Measurements from ENCODE around the gene PCDHGB4.
"Not testable (repeated sequence)": the region's sequence is repeated elsewhere in the genome, so short reads cannot be mapped to it uniquely, and the experiment has no call there.

PCDHGB4 gene

DNA sequence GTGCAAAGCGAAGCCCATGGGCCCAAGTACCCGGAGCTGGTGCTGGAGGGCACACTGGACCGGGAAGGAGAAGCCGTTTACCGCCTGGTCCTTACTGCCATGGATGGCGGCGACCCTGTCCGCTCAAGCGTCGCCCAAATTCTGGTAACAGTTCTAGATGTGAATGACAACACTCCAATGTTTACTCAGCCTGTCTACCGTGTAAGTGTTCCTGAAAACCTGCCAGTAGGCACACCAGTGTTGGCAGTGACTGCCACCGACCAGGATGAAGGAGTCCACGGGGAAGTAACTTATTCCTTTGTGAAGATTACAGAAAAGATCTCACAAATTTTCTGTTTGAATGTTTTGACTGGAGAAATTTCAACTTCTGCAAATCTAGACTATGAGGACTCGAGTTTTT lies 12.9 kb upstream of the PCDHGB4 start:
- DNase-seq (ENCODE audit: low read depth in 1 of 2, low spot score in 1 of 2) = no peak
- Histone ChIP-seq H3K27ac (replicated peaks) (no peak overlapping the region), H3K4me3 (replicated peaks; ENCODE audit: insufficient read depth, low read length) (no peak overlapping the region), H3K27me3 (ENCODE audit: insufficient read depth, poor library complexity, severe bottlenecking) (no peaks in the 10 kb centered on the region)
- TF ChIP-seq, protein P1, sequence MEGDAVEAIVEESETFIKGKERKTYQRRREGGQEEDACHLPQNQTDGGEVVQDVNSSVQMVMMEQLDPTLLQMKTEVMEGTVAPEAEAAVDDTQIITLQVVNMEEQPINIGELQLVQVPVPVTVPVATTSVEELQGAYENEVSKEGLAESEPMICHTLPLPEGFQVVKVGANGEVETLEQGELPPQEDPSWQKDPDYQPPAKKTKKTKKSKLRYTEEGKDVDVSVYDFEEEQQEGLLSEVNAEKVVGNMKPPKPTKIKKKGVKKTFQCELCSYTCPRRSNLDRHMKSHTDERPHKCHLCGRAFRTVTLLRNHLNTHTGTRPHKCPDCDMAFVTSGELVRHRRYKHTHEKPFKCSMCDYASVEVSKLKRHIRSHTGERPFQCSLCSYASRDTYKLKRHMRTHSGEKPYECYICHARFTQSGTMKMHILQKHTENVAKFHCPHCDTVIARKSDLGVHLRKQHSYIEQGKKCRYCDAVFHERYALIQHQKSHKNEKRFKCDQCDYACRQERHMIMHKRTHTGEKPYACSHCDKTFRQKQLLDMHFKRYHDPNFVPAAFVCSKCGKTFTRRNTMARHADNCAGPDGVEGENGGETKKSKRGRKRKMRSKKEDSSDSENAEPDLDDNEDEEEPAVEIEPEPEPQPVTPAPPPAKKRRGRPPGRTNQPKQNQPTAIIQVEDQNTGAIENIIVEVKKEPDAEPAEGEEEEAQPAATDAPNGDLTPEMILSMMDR (IDR thresholded peaks at IDR 0.05; ENCODE audit: insufficient read depth, low read length) = no peak
- TF ChIP-seq SPI1 (IDR thresholded peaks at IDR 0.05; ENCODE audit: borderline replicate concordance, low read depth) = no peak
- TF ChIP-seq POLR2AphosphoS5 (IDR thresholded peaks at IDR 0.05; ENCODE audit: low read depth) = no peak
- TF ChIP-seq, protein P2, sequence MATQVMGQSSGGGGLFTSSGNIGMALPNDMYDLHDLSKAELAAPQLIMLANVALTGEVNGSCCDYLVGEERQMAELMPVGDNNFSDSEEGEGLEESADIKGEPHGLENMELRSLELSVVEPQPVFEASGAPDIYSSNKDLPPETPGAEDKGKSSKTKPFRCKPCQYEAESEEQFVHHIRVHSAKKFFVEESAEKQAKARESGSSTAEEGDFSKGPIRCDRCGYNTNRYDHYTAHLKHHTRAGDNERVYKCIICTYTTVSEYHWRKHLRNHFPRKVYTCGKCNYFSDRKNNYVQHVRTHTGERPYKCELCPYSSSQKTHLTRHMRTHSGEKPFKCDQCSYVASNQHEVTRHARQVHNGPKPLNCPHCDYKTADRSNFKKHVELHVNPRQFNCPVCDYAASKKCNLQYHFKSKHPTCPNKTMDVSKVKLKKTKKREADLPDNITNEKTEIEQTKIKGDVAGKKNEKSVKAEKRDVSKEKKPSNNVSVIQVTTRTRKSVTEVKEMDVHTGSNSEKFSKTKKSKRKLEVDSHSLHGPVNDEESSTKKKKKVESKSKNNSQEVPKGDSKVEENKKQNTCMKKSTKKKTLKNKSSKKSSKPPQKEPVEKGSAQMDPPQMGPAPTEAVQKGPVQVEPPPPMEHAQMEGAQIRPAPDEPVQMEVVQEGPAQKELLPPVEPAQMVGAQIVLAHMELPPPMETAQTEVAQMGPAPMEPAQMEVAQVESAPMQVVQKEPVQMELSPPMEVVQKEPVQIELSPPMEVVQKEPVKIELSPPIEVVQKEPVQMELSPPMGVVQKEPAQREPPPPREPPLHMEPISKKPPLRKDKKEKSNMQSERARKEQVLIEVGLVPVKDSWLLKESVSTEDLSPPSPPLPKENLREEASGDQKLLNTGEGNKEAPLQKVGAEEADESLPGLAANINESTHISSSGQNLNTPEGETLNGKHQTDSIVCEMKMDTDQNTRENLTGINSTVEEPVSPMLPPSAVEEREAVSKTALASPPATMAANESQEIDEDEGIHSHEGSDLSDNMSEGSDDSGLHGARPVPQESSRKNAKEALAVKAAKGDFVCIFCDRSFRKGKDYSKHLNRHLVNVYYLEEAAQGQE (IDR thresholded peaks at IDR 0.05; ENCODE audit: insufficient replicate concordance, low read depth) = no peak
- no peak for TF ChIP-seq GABPA (IDR thresholded peaks at IDR 0.05; ENCODE audit: low read depth)

DNA sequence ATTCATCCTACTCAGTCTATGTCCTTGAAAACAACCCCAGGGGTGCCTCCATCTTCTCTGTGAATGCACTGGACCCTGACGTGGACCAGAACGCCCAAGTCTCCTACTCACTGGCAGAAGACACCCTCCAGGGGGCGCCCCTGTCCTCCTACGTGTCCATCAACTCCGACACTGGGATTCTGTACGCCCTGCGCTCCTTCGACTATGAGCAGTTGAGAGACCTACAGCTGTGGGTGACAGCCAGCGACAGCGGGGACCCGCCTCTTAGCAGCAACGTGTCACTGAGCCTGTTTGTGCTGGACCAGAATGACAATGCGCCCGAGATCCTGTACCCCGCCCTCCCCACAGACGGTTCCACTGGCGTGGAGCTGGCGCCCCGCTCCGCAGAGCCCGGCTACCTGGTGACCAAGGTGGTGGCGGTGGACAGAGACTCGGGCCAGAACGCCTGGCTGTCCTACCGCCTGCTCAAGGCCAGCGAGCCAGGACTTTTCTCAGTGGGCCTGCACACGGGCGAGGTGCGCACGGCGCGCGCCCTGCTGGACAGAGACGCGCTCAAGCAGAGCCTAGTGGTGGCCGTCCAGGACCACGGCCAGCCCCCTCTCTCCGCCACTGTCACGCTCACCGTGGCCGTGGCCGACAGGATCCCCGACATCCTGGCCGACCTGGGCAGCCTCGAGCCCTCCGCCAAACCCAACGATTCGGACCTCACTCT lies 11.9 kb upstream of the PCDHGB4 start:
- not testable (repeated sequence) for DNase-seq (ENCODE audit: low read depth in 1 of 2, low spot score in 1 of 2); H3K27ac ChIP-seq (replicated peaks); H3K4me3 ChIP-seq (replicated peaks; ENCODE audit: insufficient read depth, low read length); H3K27me3 ChIP-seq (ENCODE audit: insufficient read depth, poor library complexity, severe bottlenecking)

DNA sequence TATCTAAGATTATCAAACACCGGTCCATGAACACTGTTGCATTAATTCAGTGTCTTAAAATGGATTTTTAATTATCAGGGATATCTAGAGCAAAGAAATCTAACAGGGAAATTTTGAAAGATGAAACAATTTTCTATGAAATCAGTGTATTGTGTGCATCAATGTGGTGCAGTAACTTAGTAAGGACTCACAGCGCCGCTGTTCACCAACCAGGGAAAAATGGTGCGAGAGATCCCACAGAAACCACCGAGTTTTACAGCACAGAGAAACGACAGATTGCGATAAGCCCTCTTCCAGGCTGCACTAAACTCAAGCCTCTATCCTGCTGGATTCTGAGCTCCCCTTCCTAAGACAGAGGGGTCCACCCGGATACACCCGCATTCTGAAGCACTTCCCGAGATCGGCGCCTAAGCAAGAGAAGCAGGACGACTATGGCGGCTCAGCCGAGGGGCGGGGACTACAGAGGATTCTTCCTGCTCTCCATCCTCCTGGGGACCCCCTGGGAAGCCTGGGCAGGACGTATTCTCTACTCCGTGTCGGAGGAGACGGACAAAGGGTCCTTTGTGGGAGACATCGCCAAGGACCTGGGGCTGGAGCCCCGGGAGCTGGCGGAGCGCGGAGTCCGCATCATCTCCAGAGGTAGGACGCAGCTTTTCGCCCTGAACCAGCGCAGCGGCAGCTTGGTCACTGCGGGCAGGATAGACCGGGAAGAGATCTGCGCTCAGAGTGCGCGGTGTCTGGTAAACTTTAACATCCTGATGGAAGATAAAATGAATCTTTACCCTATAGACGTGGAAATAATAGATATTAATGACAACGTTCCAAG lies 4.8 kb upstream of the PCDHGB4 start, which contains the start of gene PCDHGA7:
Gene PCDHGA7 (plus strand): TSS at position 274 of the 826 bp plus-strand sequence. CDS start 158 bp downstream, at position 432.
- Histone ChIP-seq H3K27me3 (ENCODE audit: insufficient read depth, poor library complexity, severe bottlenecking) (no peaks in the 10 kb centered on the region), H3K4me3 (replicated peaks; ENCODE audit: insufficient read depth, low read length) (peak within 1 kb of the TSS; percentile 47), H3K27ac (replicated peaks) (no peak within 1 kb of the TSS; the same call in 1 of the 2 replicates)
- DNase-seq (ENCODE audit: low read depth in 1 of 2, low spot score in 1 of 2) = peak in 1 of 2 experiments; percentile 32
- TF ChIP-seq SPI1 (IDR thresholded peaks at IDR 0.05; ENCODE audit: borderline replicate concordance, low read depth) = no peak
- TF ChIP-seq POLR2AphosphoS5 (IDR thresholded peaks at IDR 0.05; ENCODE audit: low read depth) = no peak
- TF ChIP-seq, protein P1 (IDR thresholded peaks at IDR 0.05; ENCODE audit: insufficient read depth, low read length) = peak; percentile 33
- TF ChIP-seq GABPA (IDR thresholded peaks at IDR 0.05; ENCODE audit: low read depth) = no peak
- TF ChIP-seq, protein P2 (IDR thresholded peaks at IDR 0.05; ENCODE audit: insufficient replicate concordance, low read depth) = no peak

DNA sequence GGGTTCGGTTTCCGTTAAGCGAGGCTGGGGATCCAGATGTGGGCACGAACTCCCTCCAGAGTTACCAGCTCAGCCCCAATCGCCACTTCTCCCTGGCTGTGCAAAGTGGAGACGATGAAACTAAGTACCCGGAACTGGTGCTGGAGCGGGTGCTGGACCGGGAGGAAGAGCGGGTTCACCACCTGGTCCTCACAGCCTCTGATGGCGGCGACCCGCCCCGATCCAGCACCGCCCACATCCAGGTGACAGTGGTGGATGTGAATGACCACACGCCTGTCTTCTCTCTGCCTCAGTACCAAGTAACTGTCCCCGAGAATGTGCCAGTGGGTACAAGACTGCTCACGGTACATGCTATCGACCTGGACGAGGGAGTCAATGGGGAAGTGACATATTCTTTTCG lies 4.2 kb upstream of the PCDHGB4 start:
- no peak for TF ChIP-seq POLR2AphosphoS5 (IDR thresholded peaks at IDR 0.05; ENCODE audit: low read depth)
- no peak for TF ChIP-seq SPI1 (IDR thresholded peaks at IDR 0.05; ENCODE audit: borderline replicate concordance, low read depth)
- TF ChIP-seq, protein P2 (IDR thresholded peaks at IDR 0.05; ENCODE audit: insufficient replicate concordance, low read depth) = no peak
- TF ChIP-seq, protein P1 (IDR thresholded peaks at IDR 0.05; ENCODE audit: insufficient read depth, low read length) = no peak
- TF ChIP-seq GABPA (IDR thresholded peaks at IDR 0.05; ENCODE audit: low read depth) = no peak
- no peak overlapping the region for H3K27ac ChIP-seq (replicated peaks)
- DNase-seq (ENCODE audit: low read depth in 1 of 2, low spot score in 1 of 2) = no peak
- H3K4me3 ChIP-seq (replicated peaks; ENCODE audit: insufficient read depth, low read length) = no peak overlapping the region
- H3K27me3 ChIP-seq (ENCODE audit: insufficient read depth, poor library complexity, severe bottlenecking) = no peaks in the 10 kb centered on the region
